Activated CD8-positive, alpha-beta memory T cell treated with anti-CD3 and anti-CD28 coated beads, Interleukin-2, amount 50 U/mL, for 4 hours (primary cell): ENCODE measurements around the gene ATP5F1D.

Source experiments
- DNase-seq: peaks from one replicate; pipeline ENCODE4 v3.0.0-alpha.2; 2020

Gene ATP5F1D

GRCh38 chr19:1271528-1272422 is 30.2 kb downstream of the ATP5F1D start:
- DNase-seq: no peak

GRCh38 chr19:1272423-1273262 is 31.1 kb downstream of the ATP5F1D start:
- DNase-seq: no peak

GRCh38 chr19:1273263-1274041 is 31.9 kb downstream of the ATP5F1D start:
- DNase-seq: no peak

DNA sequence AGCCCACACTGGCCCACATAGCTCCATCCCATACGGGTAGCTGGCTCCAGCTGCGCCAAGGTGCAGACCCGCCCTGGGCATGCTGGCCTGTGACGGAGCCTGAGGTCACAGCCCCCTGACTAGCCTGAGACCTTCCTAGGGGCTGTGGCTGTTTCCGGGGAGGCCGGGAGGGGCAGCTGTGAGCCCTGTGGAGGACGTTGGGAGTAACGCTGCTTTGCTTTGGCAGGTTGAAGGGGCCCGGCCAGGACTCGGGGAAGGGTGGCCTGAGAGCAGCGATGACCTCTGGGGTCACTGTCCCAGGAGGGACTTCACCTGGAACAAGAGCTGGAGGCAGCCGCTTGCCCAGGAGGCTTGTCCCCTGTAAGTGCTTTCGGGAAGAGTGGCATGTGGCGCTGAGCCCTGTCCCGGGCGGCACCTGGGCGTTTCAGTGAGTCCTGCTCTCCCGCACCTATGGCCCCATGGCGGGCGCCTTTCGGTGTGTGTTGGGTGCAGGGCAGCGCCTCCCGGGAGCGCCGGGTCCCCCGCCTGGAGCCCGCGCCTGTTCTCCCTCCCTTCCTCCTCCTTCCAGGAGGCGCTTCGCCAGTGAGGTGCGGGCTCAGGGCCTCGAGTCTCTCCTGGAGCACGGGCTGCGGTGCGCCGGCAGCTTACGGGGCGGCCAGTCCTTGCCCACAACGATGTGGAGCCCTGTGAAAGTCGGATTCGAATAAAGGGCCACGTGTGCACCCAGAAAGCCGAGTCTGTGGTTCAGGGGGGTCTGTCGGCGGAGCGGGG is 32.7 kb downstream of the ATP5F1D start:
- no peak for DNase-seq

DNA sequence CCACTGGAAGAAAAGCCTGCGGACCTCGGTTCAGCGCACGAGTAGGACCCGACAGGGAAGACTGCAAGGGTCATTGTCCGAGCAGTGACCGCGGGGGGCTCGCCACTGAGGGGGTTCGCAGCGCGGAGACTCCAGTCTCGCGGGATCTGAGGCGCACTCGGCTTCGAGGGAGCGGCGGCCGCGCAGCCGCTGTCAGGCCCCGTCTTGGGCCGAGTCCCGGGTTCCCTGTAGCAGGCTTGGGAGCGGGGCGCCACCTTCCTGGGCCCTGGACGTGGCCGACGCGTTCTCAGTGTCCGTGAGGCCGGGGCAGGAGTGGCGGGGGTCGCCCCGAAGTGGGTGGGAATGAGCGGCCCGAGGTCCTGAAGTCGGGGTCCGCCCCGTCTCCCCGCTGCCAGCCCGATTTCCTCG is 33.3 kb downstream of the ATP5F1D start:
- no peak for DNase-seq

- peak; percentile 96 for DNase-seq
These were observed 33.9 kb downstream of the ATP5F1D start, which contains the start of gene FAM174C for GRCh38 chr19:1275260-1275975. TSS of gene FAM174C (plus strand) at chr19:1275530. CDS start at chr19:1275550, 20 bp downstream.

- no peak for DNase-seq
These were observed 34.6 kb downstream of the ATP5F1D start for GRCh38 chr19:1275976-1276627.

DNA sequence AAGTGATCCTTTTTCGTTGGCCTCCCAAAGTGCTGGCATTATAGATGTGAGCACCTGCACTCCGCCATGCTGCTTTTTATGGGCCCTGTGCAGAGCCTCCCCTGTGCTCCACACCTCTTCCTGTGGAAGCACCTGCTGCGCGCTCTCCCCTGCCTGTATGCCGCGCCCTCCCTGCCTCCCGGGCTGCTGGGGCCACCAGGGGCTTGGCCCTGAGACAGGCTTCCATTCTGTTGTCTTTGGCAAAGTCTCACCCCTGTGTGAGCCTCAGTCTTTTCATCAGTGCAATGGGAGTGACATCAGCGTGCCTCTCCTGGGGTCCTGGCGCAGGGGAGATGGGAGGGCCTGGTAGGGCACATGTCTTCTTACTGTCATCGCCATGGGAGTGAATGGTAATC is 35.1 kb downstream of the ATP5F1D start:
- no peak for DNase-seq

DNA sequence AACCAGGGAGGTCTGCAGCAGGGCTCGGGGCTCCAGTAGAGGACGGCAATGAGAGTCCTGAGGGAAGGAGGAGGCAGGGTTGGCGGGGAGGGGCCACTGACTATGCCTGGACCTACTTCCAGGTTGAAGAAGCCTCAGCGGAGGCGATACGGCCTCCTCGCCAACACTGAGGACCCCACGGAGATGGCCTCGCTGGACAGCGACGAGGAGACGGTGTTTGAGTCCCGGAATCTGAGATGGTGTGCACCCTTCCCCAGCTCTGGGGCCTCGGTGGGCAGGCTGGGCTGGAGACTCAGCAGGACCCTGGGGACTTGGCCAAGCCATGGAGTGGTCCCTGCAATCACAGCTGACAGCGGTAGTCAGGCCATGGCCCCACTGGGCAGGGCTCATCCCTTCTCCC is 35.5 kb downstream of the ATP5F1D start:
- no peak for DNase-seq

GRCh38 chr19:1278074-1278473 is 36.5 kb downstream of the ATP5F1D start:
- no peak for DNase-seq

DNA sequence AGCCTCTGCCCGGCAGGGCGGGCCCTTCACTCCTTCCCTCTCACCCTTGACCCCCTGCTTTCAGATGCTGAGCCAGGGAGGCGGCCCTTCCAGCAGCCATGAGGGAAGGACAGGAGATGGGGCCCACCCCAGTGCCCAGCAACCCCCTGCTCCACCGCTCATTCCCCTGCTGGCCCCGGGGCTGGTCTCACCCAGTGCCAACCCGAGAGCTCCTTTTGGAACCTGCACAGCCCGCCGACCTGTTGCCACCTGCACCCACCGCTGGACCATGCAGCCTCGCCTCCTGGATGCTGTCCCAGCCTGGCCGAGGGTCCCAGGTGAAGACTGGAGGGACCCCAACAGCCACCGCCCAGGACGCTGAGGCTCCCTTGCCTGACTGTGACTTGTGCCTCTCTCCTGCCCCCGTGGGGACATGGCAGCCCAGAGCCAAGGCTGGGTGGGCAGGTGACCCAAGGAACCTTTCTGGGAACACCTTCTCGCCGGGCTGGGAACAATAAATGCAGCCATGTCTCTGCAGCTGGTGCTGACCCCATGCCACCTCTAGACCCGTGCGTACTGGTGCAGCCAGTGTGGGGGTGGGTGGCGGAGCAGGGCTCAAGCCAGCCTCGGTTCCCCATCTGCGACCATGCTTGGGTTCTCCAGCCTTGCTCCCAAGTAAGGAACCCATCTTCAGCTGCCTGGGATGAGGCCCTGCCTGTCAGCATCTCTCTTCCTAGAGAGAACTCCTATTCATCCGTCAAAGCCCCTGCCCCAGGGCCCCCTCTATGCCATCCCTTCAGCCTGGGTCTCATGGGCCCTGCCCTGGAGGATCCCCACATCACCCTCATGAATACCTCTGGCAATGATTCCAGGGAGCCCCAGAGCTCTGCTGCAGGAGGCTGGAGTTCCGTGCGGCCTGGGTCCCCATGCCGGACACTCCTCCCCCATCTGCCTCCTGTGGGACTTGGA is 37.4 kb downstream of the ATP5F1D start:
- DNase-seq: no peak

- peak; percentile 80 for DNase-seq
These were observed 38.3 kb downstream of the ATP5F1D start for GRCh38 chr19:1279782-1280341.

GRCh38 chr19:1280636-1281568 is 39.4 kb downstream of the ATP5F1D start:
- DNase-seq: no peak

- DNase-seq: no peak
These were observed 40.2 kb downstream of the ATP5F1D start for GRCh38 chr19:1281569-1282287.

GRCh38 chr19:1282588-1283206 is 41.1 kb downstream of the ATP5F1D start:
- no peak for DNase-seq

- no peak for DNase-seq
These were observed 41.8 kb downstream of the ATP5F1D start for GRCh38 chr19:1283207-1283916.
